Measurements from ENCODE around the gene USP20.

The USP20 gene

GRCh38 chr9:129875687-129876395 lies 40.6 kb downstream of the USP20 start:
- DNase-seq (ENCODE audit: low spot score) = no peak

- DNase-seq (ENCODE audit: low spot score) = no peak
Observed at GRCh38 chr9:129876815-129877214, 41.6 kb downstream of the USP20 start.

GRCh38 chr9:129878291-129878690 lies 43.0 kb downstream of the USP20 start:
- DNase-seq (ENCODE audit: low spot score) = no peak

- no peak for DNase-seq (ENCODE audit: low spot score)
Observed at GRCh38 chr9:129879103-129879699, 43.9 kb downstream of the USP20 start.

- no peak for DNase-seq (ENCODE audit: low spot score)
Observed at GRCh38 chr9:129879991-129880653, 44.9 kb downstream of the USP20 start.

GRCh38 chr9:129880654-129881546 lies 45.6 kb downstream of the USP20 start:
- DNase-seq (ENCODE audit: low spot score) = no peak

GRCh38 chr9:129881547-129882324 lies 46.5 kb downstream of the USP20 start:
- DNase-seq (ENCODE audit: low spot score) = no peak

- peak; percentile 97 for DNase-seq (ENCODE audit: low spot score)
Observed at GRCh38 chr9:129884220-129885017, 49.2 kb downstream of the USP20 start.

GRCh38 chr9:129885018-129885669 lies 49.9 kb downstream of the USP20 start:
- DNase-seq (ENCODE audit: low spot score) = peak; percentile 29

- DNase-seq (ENCODE audit: low spot score) = peak; percentile 91
Observed at GRCh38 chr9:129885670-129886106, 50.4 kb downstream of the USP20 start.

- peak; percentile 57 for DNase-seq (ENCODE audit: low spot score)
Observed at GRCh38 chr9:129886226-129887174, 51.2 kb downstream of the USP20 start.

- DNase-seq (ENCODE audit: low spot score) = peak; percentile 59
Observed at GRCh38 chr9:129887334-129888292, 52.4 kb downstream of the USP20 start.

GRCh38 chr9:129888293-129889121 lies 53.2 kb downstream of the USP20 start:
- DNase-seq (ENCODE audit: low spot score) = peak; percentile 94

- no peak for DNase-seq (ENCODE audit: low spot score)
Observed at GRCh38 chr9:129889122-129889940, 54.1 kb downstream of the USP20 start.

GRCh38 chr9:129889941-129890717 lies 54.9 kb downstream of the USP20 start:
- DNase-seq (ENCODE audit: low spot score) = peak; percentile 74
